GM18870 (cell line): ENCODE measurements around the gene IGDCC3.

ENCODE experiments used
- ATAC-seq: cut with Tn5 transposase; IDR thresholded peaks from one replicate; pipeline ENCODE4 v1.9.1; 2021; ENCODE audit warnings: moderate library complexity; ENCODE audit not compliant: unreplicated experiment

The IGDCC3 gene

GRCh38 chr15:65344914-65345275 is 32.9 kb downstream of the IGDCC3 start:
- no peak for ATAC-seq

- no peak for ATAC-seq
Observed at GRCh38 chr15:65344214-65344913, 33.4 kb downstream of the IGDCC3 start.

- no peak for ATAC-seq
Observed at GRCh38 chr15:65343374-65343981, 34.3 kb downstream of the IGDCC3 start.

- no peak for ATAC-seq
Observed at GRCh38 chr15:65342493-65342892, 35.3 kb downstream of the IGDCC3 start.

- ATAC-seq = no peak
Observed at GRCh38 chr15:65339920-65340319, 37.9 kb downstream of the IGDCC3 start.

- no peak for ATAC-seq
Observed at GRCh38 chr15:65339416-65339815, 38.4 kb downstream of the IGDCC3 start.

GRCh38 chr15:65338823-65339222 is 39.0 kb downstream of the IGDCC3 start:
- no peak for ATAC-seq

GRCh38 chr15:65338366-65338765 is 39.4 kb downstream of the IGDCC3 start:
- no peak for ATAC-seq

- no peak for ATAC-seq
Observed at GRCh38 chr15:65337436-65338070, 40.2 kb downstream of the IGDCC3 start.

GRCh38 chr15:65336493-65337435 is 41.0 kb downstream of the IGDCC3 start:
- ATAC-seq = no peak

GRCh38 chr15:65335278-65336055 is 42.3 kb downstream of the IGDCC3 start:
- no peak for ATAC-seq

GRCh38 chr15:65334586-65335231 is 43.1 kb downstream of the IGDCC3 start:
- ATAC-seq = no peak

GRCh38 chr15:65333856-65334255 is 43.9 kb downstream of the IGDCC3 start:
- ATAC-seq = no peak

- ATAC-seq = no peak
Observed at GRCh38 chr15:65333148-65333820, 44.5 kb downstream of the IGDCC3 start.

- no peak for ATAC-seq
Observed at GRCh38 chr15:65332391-65333147, 45.2 kb downstream of the IGDCC3 start.

- no peak for ATAC-seq
Observed at GRCh38 chr15:65331811-65332210, 46.0 kb downstream of the IGDCC3 start.

- no peak for ATAC-seq
Observed at GRCh38 chr15:65330934-65331645, 46.7 kb downstream of the IGDCC3 start.
